ENCODE data around the gene TIMM8B. TPM values are rescaled to one million over a fixed set of nuclear protein-coding genes. Genes with fewer than 3 reads are reported as not detected.

TIMM8B gene, protein sequence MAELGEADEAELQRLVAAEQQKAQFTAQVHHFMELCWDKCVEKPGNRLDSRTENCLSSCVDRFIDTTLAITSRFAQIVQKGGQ
- 30.9 and 42.5 TPM in 2 replicates for total RNA-seq

DNA sequence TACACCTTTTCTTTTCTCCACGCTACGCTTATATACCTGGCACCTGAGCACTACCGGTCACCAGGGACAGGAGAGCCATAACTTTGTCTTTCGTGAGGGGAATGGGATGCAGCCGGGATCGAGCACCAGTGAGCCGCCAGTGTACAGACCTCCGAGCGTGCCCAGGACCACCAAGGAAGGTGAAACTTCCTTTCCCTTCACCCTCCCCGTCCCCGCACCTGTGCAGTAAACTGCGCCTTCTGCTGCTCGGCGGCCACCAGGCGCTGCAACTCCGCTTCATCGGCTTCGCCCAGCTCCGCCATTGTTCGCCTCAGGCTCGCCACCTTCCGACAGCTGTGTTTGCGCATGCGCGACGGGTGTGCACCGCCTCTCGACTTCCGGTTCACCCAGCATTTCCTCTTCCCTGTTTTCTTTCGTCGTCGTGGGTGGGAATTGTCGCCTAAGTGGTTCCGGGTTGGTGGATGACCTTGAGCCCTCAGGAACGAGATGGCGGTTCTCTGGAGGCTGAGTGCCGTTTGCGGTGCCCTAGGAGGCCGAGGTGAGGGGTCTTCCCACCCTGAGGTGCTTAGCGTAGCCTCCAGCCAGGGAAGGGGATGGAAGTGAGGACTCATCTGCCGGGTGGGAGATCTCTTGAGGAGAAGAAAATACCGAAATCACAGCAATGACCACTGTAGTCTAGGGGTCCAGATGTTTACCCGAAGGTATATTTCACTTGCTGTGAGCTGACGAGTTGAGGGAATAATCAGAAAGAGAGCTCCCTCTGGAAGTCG lies at the start of gene TIMM8B, which contains the start of gene SDHD:
TSS of gene TIMM8B (minus strand) at position 335 of the 770 bp plus-strand sequence. CDS start at position 302, 33 bp downstream.
TSS of gene SDHD (plus strand) at position 452 of the 770 bp plus-strand sequence. CDS start at position 487, 35 bp downstream.

DNA sequence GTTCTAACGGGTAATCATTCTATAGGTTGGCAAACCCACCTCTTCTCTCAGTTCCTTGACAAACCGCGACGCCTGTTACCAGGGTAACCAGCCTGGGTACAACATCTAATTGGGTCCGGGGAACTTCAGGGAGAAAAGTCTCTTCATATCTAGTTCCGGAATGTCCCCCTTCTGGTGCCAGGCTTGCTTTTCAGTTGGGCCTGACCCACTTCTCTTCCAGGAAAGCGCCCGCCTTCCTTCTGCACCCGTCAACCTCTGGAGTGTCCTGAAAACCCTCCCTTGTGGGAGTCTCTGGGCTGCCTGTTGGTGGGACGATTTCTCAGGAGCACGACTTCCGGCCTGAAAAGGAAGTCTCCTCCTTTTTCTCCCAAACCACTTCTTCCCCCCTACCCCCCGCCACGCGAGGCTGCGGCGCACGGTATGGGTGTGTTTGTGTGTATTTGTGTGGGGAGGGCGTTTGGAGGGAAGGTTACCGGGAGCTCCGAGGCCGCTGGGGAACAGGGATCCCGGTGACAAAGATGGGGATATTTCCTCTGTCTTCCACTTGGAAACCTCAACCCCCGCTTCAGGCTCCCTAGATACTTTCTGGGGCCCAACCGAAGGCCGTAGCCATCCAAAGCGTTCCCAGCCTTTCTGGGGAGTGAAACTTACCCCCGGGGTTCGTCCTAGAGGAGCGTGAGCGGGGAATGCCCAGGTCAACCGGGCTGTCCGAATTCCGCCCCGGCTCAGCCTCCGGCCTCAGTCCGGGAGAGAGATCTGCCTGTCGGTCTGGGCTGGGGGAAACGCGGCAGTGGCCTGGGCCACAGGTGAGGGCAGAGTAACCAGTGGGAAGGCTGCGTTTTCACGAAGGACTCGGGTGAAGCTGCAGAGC lies 12.4 kb downstream of the TIMM8B start, which contains the start of the genes NKAPD1 and PIH1D2:
TSS of gene NKAPD1 (plus strand) at position 359 of the 871 bp plus-strand sequence. CDS start 1,276 bp downstream, outside the sequence.
TSS of gene PIH1D2 (minus strand) at position 77 of the 871 bp plus-strand sequence. CDS start 843 bp downstream, outside the sequence.

Other genes starting within 250 kb of the TIMM8B start
- 26.5 and 30.0 TPM in 2 replicates for gene ALG9, start 215.2 kb downstream of the TIMM8B start, total RNA-seq
- 3.0 and 6.0 TPM in 2 replicates for gene FDXACB1, start 207.6 kb downstream of the TIMM8B start, total RNA-seq
- 16.4 and 29.9 TPM in 2 replicates for gene CFAP68, start 207.2 kb downstream of the TIMM8B start, total RNA-seq
- gene CRYAB, start 175.0 kb downstream of the TIMM8B start, total RNA-seq = 2.8 and 6.6 TPM in 2 replicates
- not detected in 2 replicates for gene HSPB2, start 174.0 kb downstream of the TIMM8B start, total RNA-seq
- 1.2 TPM in 1 of 2 replicates, not detected in the other for gene C11orf52, start 167.8 kb downstream of the TIMM8B start, total RNA-seq
- gene DIXDC1, start 149.4 kb downstream of the TIMM8B start, total RNA-seq = 7.3 and 7.8 TPM in 2 replicates
- 33.7 and 38.3 TPM in 2 replicates for gene DLAT, start 61.3 kb downstream of the TIMM8B start, total RNA-seq
- gene PIH1D2, start 12.7 kb downstream of the TIMM8B start, total RNA-seq = 0.39 and 1.3 TPM in 2 replicates
- gene NKAPD1, start 12.5 kb downstream of the TIMM8B start, total RNA-seq = 11.1 and 14.9 TPM in 2 replicates
- 86.8 and 103 TPM in 2 replicates for gene SDHD, start 117 bp upstream of the TIMM8B start, total RNA-seq
- gene IL18, start 77.3 kb upstream of the TIMM8B start, total RNA-seq = 31.6 and 49.2 TPM in 2 replicates
- gene TEX12, start 80.6 kb upstream of the TIMM8B start, total RNA-seq = not detected in 2 replicates
- 0.80 and 3.7 TPM in 2 replicates for gene BCO2, start 88.8 kb upstream of the TIMM8B start, total RNA-seq
- 48.8 and 78.2 TPM in 2 replicates for gene PTS, start 139.7 kb upstream of the TIMM8B start, total RNA-seq
- gene PLET1, start 174.1 kb upstream of the TIMM8B start, total RNA-seq = not detected in 2 replicates